ENCODE results near the gene LYRM2. TPM values are rescaled to one million over a fixed set of nuclear protein-coding genes. Genes with fewer than 3 reads are reported as not detected.

The LYRM2 gene
- total RNA-seq, 1 donor from 2014 or later, result 41.9 TPM

DNA sequence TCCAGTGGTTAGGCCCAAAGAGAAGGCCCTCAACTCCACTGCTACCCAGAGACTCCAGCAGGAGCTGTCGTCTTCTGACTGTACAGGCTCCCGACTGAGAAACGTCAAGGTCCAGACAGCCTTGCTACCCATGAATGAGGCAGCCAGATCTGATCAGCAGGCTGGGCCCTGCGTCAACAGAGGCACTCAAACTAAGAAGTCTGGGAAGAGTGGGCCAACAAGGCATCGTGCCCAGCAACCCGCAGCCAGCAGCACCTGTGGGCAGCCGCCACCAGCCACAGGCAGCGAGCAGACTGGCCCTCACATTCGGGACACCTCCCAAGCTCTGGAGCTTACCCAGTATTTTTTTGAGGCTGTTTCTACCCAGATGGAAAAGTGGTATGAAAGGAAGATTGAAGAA is 8.1 kb downstream of the LYRM2 start:
- Mint-ChIP-seq H3K4me1 (peaks cover 1% of the 10 kb centered on the region), H3K36me3 (ENCODE audit: low read depth) (peaks cover 21% of the 10 kb centered on the region), H3K4me3 (no peak overlapping the region), H3K27me3 (no peaks in the 10 kb centered on the region), H3K27ac (no peak overlapping the region), H3K9me3 (no peaks in the 10 kb centered on the region)
- ChIA-PET POLR2A (no interaction called here), CTCF (interaction anchor here (1.0 kb wide), 1 partner anchor 259 kb away, joined by 3 read pairs; no protein-coding TSS in a partner anchor)
- intact Hi-C loops (cut with micrococcal nuclease), result no loop called here
- ATAC-seq (ENCODE audit: low read depth), result no peak
- TF ChIP-seq, protein P1, sequence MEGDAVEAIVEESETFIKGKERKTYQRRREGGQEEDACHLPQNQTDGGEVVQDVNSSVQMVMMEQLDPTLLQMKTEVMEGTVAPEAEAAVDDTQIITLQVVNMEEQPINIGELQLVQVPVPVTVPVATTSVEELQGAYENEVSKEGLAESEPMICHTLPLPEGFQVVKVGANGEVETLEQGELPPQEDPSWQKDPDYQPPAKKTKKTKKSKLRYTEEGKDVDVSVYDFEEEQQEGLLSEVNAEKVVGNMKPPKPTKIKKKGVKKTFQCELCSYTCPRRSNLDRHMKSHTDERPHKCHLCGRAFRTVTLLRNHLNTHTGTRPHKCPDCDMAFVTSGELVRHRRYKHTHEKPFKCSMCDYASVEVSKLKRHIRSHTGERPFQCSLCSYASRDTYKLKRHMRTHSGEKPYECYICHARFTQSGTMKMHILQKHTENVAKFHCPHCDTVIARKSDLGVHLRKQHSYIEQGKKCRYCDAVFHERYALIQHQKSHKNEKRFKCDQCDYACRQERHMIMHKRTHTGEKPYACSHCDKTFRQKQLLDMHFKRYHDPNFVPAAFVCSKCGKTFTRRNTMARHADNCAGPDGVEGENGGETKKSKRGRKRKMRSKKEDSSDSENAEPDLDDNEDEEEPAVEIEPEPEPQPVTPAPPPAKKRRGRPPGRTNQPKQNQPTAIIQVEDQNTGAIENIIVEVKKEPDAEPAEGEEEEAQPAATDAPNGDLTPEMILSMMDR (IDR thresholded peaks at IDR 0.05), result no peak
- no peak for DNase-seq

GRCh38 chr6:89623749-89624148 is 14.8 kb downstream of the LYRM2 start:
- H3K4me3 Mint-ChIP-seq, result no peak overlapping the region
- no peak overlapping the region for H3K27ac Mint-ChIP-seq

DNA sequence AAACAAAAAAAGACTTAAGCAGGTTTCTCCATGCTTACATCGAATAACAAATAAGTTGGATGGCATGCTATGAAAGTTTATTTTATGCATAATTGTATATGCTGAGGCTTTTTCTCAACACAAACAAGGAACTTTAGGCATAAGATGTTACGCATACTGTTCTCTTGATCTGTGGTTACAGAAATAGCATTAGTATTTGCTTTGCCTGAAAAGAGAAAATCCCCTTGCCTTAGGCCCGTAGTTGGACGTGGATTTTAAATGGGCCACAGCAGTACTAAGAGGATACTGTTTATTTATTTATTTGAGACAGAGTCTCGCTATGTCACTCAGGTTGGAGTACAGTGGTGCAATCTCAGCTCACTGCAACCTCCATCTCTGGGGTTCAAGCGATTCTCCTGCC is 19.0 kb downstream of the LYRM2 start:
- no peak overlapping the region for H3K4me3 Mint-ChIP-seq
- DNase-seq, result no peak
- H3K36me3 Mint-ChIP-seq (ENCODE audit: low read depth), result no peaks in the 10 kb centered on the region
- H3K9me3 Mint-ChIP-seq, result no peaks in the 10 kb centered on the region
- no peak for ATAC-seq (ENCODE audit: low read depth)
- H3K27ac Mint-ChIP-seq, result no peak overlapping the region
- TF ChIP-seq, protein P1 (IDR thresholded peaks at IDR 0.05), result no peak
- POLR2A ChIA-PET, result no interaction called here
- H3K27me3 Mint-ChIP-seq, result no peaks in the 10 kb centered on the region
- H3K4me1 Mint-ChIP-seq, result peaks cover 2% of the 10 kb centered on the region
- CTCF ChIA-PET, result no interaction called here
- intact Hi-C loops (cut with micrococcal nuclease), result no loop called here

More at GRCh38 chr6:89623749-89624148, 14.8 kb downstream of the LYRM2 start:
- Mint-ChIP-seq H3K27me3 (no peaks in the 10 kb centered on the region), H3K4me1 (peaks cover 2% of the 10 kb centered on the region), H3K36me3 (ENCODE audit: low read depth) (no peaks in the 10 kb centered on the region), H3K9me3 (no peaks in the 10 kb centered on the region)
- ATAC-seq (ENCODE audit: low read depth) (no peak), DNase-seq (no peak)
- intact Hi-C loops (cut with micrococcal nuclease), result no loop called here
- ChIA-PET POLR2A (interaction anchor here (0.6 to 0.8 kb wide), 2 partner anchors 266 to 273 kb away, joined by 5 to 10 read pairs; no protein-coding TSS in a partner anchor), CTCF (no interaction called here)
- TF ChIP-seq, protein P1 (IDR thresholded peaks at IDR 0.05), result no peak

- Mint-ChIP-seq H3K9me3 (no peaks in the 10 kb centered on the region), H3K4me1 (no peaks in the 10 kb centered on the region), H3K4me3 (no peak overlapping the region), H3K27me3 (no peaks in the 10 kb centered on the region), H3K27ac (no peak overlapping the region), H3K36me3 (ENCODE audit: low read depth) (no peaks in the 10 kb centered on the region)
- POLR2A ChIA-PET, result no interaction called here
- TF ChIP-seq, protein P1 (IDR thresholded peaks at IDR 0.05), result no peak
- intact Hi-C loops (cut with micrococcal nuclease), result no loop called here
- ATAC-seq (ENCODE audit: low read depth), result no peak
- CTCF ChIA-PET, result no interaction called here
- DNase-seq, result no peak
These were observed 20.5 kb downstream of the LYRM2 start for GRCh38 chr6:89618026-89618425.

- ATAC-seq (ENCODE audit: low read depth), result no peak
- intact Hi-C loops (cut with micrococcal nuclease), result no loop called here
- no peak overlapping the region for H3K4me3 Mint-ChIP-seq
- DNase-seq, result no peak
- H3K27me3 Mint-ChIP-seq, result no peaks in the 10 kb centered on the region
- ChIA-PET POLR2A (no interaction called here), CTCF (interaction anchor here (0.7 to 1.1 kb wide), 2 partner anchors 183 to 186 kb away, joined by 3 read pairs; no protein-coding TSS in a partner anchor)
- TF ChIP-seq, protein P1 (IDR thresholded peaks at IDR 0.05), result no peak
- no peaks in the 10 kb centered on the region for H3K36me3 Mint-ChIP-seq (ENCODE audit: low read depth)
- no peak overlapping the region for H3K27ac Mint-ChIP-seq
- H3K9me3 Mint-ChIP-seq, result no peaks in the 10 kb centered on the region
- H3K4me1 Mint-ChIP-seq, result no peaks in the 10 kb centered on the region
These were observed 22.0 kb downstream of the LYRM2 start for GRCh38 chr6:89616531-89616930.
